Esophagus squamous epithelium (tissue), 4 donors: ENCODE results near the gene NSRP1.

ENCODE experiments used
- POLR2A ChIP-seq, 4 donors: fragments of 450-650 bp; IDR thresholded peaks; one replicate each; pipeline ENCODE4 v1.6.1; 2017; ENCODE audit warnings: antibody characterized with exemption in 4 of 4, mild to moderate bottlenecking in 4 of 4, moderate library complexity in 3 of 4
- TF ChIP-seq, protein P1 (sequence below), 6 experiments: fragments of 450-650 bp in 4 of 6; fragments of 200-600 bp in 2 of 6; sonication (generic) in 2 of 6; IDR thresholded peaks; one replicate each; pipeline ENCODE4 v1.5.1; 2016 to 2019; ENCODE audit warnings: antibody characterized with exemption in 6 of 6, mild to moderate bottlenecking in 4 of 6, moderate library complexity in 4 of 6

DNA sequence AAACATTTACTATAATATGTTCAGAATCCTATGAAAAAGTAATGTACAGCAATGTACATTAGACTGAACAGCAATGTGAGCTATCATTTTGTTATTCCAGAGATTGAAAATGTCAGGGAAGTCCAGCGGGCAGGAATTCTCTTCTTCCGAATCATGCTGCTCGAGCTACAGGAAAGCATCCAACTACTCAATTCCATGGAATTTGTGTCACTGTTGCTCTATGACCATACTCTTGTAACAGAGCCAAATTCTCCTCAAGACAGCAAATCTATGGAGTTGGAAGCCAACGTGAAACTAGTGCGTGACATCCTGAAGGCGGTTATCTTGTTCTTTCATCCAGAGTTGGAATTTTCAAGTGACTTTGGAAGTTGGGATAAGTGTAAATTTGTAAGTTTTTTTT, 24.8 kb upstream of the NSRP1 start:
- TF ChIP-seq POLR2A (IDR thresholded peaks at IDR 0.05): no peak
- TF ChIP-seq, protein P1, sequence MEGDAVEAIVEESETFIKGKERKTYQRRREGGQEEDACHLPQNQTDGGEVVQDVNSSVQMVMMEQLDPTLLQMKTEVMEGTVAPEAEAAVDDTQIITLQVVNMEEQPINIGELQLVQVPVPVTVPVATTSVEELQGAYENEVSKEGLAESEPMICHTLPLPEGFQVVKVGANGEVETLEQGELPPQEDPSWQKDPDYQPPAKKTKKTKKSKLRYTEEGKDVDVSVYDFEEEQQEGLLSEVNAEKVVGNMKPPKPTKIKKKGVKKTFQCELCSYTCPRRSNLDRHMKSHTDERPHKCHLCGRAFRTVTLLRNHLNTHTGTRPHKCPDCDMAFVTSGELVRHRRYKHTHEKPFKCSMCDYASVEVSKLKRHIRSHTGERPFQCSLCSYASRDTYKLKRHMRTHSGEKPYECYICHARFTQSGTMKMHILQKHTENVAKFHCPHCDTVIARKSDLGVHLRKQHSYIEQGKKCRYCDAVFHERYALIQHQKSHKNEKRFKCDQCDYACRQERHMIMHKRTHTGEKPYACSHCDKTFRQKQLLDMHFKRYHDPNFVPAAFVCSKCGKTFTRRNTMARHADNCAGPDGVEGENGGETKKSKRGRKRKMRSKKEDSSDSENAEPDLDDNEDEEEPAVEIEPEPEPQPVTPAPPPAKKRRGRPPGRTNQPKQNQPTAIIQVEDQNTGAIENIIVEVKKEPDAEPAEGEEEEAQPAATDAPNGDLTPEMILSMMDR (IDR thresholded peaks at IDR 0.05): no peak
